Stimulated activated effector memory CD8-positive, alpha-beta T cell treated with anti-CD3 and anti-CD28 coated beads, Interleukin-12 subunit alpha, Interleukin-12 subunit beta, amount 100 ng/mL, for 72 hours (primary cell): ENCODE measurements around the gene SAMD11.

ENCODE experiments used
- ATAC-seq: fragments of 150-1000 bp; cut with Tn5 transposase; 2 replicates; pipeline ENCODE4 v1.10.0; 2021
- DNase-seq, 2 donors: peaks; one replicate each; pipeline ENCODE4 v3.0.0; 2021 to 2022; ENCODE audit warnings: low spot score in 2 of 2
- H3K27ac Mint-ChIP-seq: one replicate; pipeline ENCODE4 v1.8.0; 2022; ENCODE audit warnings: mild to moderate bottlenecking, mixed read lengths
- H3K36me3 Mint-ChIP-seq: one replicate; pipeline ENCODE4 v1.8.0; 2022; ENCODE audit warnings: mild to moderate bottlenecking, mixed read lengths
- H3K4me1 Mint-ChIP-seq: one replicate; pipeline ENCODE4 v1.8.0; 2022; ENCODE audit warnings: mixed read lengths
- H3K4me3 Mint-ChIP-seq: one replicate; pipeline ENCODE4 v1.8.0; 2022; ENCODE audit warnings: mild to moderate bottlenecking, mixed read lengths
- H3K9me3 Mint-ChIP-seq: one replicate; pipeline ENCODE4 v1.8.0; 2022; ENCODE audit warnings: mixed read lengths

Gene SAMD11

DNA sequence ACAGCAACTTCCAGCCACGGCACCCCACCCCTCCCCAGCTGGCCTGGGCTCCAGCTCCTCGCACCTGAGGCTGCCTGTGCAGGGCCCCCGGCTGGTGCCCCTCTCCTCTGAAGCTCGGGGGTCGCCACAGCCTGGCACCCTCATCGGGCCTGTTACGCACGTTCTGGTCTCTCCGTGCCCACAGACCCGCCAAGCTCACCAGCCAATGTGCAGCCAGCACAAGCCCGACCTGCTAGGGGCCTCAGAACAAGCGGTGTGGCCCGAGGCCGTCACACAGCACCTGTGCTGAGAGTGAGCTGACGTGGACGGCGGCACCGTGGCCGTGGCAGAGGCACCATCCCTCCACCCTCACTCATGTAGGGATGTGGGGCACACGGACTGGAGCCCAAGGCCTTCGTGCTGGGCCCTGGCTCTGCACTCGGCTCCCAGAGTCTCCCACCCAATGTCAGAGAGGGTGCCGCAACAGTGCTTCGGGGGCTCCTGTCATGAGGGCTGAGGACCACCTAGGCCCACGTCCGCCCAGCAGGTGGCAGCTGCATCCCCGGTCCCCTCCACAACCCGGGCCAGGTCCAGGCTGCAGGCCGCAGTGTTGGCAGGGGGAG, 4.4 kb upstream of the SAMD11 start:
- Mint-ChIP-seq H3K36me3 (peaks cover 6% of the 10 kb centered on the region), H3K27ac (no peak overlapping the region), H3K4me3 (no peak overlapping the region), H3K4me1 (peaks cover 24% of the 10 kb centered on the region), H3K9me3 (no peaks in the 10 kb centered on the region)
- no peak for DNase-seq
- ATAC-seq = no peak

DNA sequence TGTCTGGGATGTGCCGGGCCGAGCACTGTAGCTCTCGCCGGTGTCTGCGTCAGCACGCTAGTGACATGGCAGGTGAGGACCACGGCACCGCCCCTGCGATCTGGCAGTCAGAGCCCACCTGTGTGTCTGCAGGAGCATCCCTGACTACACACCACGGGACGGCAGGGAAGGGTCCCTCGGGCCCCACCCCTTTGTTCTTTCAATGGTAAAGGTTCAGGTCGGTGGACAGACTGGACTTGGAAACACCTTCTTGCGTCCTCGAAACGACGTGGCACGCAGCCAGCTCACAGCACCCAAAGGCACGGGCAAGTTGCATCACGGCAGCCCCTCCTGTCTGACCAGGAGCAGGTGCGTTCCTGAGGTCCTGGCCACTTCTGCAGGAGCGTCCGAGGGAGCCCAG, 3.7 kb upstream of the SAMD11 start:
- H3K9me3 Mint-ChIP-seq = no peaks in the 10 kb centered on the region
- H3K4me3 Mint-ChIP-seq = no peak overlapping the region
- H3K4me1 Mint-ChIP-seq = peaks cover 24% of the 10 kb centered on the region
- no peak for DNase-seq
- H3K27ac Mint-ChIP-seq = no peak overlapping the region
- ATAC-seq = no peak
- H3K36me3 Mint-ChIP-seq = peaks cover 6% of the 10 kb centered on the region

GRCh38 chr1:920521-920920, 3.2 kb upstream of the SAMD11 start:
- peaks cover 24% of the 10 kb centered on the region for H3K4me1 Mint-ChIP-seq

GRCh38 chr1:921011-921837, 2.5 kb upstream of the SAMD11 start:
- DNase-seq = no peak
- ATAC-seq = peak; percentile 64
- H3K4me1 Mint-ChIP-seq = peaks cover 24% of the 10 kb centered on the region
- no peak overlapping the region for H3K4me3 Mint-ChIP-seq
- no peak overlapping the region for H3K27ac Mint-ChIP-seq
- no peaks in the 10 kb centered on the region for H3K9me3 Mint-ChIP-seq
- peaks cover 6% of the 10 kb centered on the region for H3K36me3 Mint-ChIP-seq

More at GRCh38 chr1:920521-920920, 3.2 kb upstream of the SAMD11 start:
- no peaks in the 10 kb centered on the region for H3K9me3 Mint-ChIP-seq
- DNase-seq (no peak), ATAC-seq (no peak)
- H3K36me3 Mint-ChIP-seq = peaks cover 6% of the 10 kb centered on the region
- no peak overlapping the region for H3K4me3 Mint-ChIP-seq
- H3K27ac Mint-ChIP-seq = no peak overlapping the region

- Mint-ChIP-seq H3K4me3 (peak overlapping the region; percentile 43), H3K36me3 (peaks cover 6% of the 10 kb centered on the region), H3K27ac (no peak overlapping the region), H3K4me1 (peaks cover 24% of the 10 kb centered on the region), H3K9me3 (no peaks in the 10 kb centered on the region)
- DNase-seq (no peak), ATAC-seq (no peak)
Measured at GRCh38 chr1:923991-924655, 400 bp downstream of the SAMD11 start.

DNA sequence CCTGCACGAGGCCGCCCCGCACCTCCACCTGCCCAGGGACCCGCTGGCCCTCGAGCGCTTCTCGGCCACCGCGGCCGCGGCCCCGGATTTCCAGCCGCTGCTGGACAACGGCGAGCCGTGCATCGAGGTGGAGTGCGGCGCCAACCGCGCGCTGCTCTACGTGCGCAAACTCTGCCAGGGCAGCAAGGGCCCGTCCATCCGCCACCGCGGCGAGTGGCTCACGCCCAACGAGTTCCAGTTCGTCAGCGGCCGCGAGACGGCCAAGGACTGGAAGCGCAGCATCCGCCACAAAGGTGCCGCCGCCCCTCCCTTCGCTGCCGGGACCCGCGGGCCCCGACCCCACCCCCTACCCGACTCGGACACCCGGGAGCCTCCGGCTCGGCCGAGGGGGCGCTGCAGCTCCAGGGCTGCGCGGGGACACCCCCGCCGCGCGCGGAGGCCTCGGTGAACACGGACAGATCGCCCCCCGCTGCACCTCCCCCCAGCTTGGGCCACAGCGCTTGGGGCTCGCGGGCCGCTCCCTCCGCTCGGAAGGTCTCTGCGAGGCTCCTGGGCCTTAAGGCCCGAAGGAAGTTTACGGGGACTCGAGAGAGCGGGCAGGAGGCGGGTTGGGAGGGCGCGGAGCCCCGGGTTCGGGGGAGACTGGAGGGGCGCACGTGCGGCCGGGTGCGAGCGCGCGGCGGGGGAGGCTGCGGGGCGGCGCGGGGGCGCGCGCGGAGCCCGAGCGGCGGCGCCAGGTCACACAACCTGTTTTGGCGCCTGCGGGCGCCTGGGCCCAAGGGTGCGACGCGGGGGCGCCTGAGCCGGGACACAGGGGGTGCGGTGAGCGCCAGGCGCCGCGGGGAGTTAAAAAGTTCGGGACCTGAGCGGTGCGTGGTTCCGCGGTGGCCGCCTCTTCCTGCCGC, 1.2 kb downstream of the SAMD11 start:
- no peak for ATAC-seq
- peaks cover 24% of the 10 kb centered on the region for H3K4me1 Mint-ChIP-seq

GRCh38 chr1:925561-926421, 2.1 kb downstream of the SAMD11 start:
- no peak for DNase-seq
- peak overlapping the region; percentile 43 for H3K4me3 Mint-ChIP-seq

More for the DNA sequence above, 1.2 kb downstream of the SAMD11 start:
- DNase-seq = no peak
- Mint-ChIP-seq H3K36me3 (peaks cover 6% of the 10 kb centered on the region), H3K4me3 (peak overlapping the region; percentile 43), H3K27ac (no peak overlapping the region), H3K9me3 (no peaks in the 10 kb centered on the region)

GRCh38 chr1:927234-927633, 3.5 kb downstream of the SAMD11 start:
- Mint-ChIP-seq H3K27ac (no peak overlapping the region), H3K9me3 (no peaks in the 10 kb centered on the region), H3K4me3 (no peak overlapping the region), H3K36me3 (no peaks in the 10 kb centered on the region), H3K4me1 (peaks cover 15% of the 10 kb centered on the region)
- ATAC-seq (no peak), DNase-seq (no peak)

More at GRCh38 chr1:925561-926421, 2.1 kb downstream of the SAMD11 start:
- Mint-ChIP-seq H3K9me3 (no peaks in the 10 kb centered on the region), H3K27ac (no peak overlapping the region), H3K4me1 (peaks cover 16% of the 10 kb centered on the region), H3K36me3 (peaks cover 6% of the 10 kb centered on the region)
- ATAC-seq = no peak

- H3K4me3 Mint-ChIP-seq = no peak overlapping the region
- no peak for ATAC-seq
Measured at GRCh38 chr1:927748-928147, 4.0 kb downstream of the SAMD11 start.

GRCh38 chr1:928825-929661, 5.3 kb downstream of the SAMD11 start:
- Mint-ChIP-seq H3K9me3 (no peaks in the 10 kb centered on the region), H3K36me3 (no peaks in the 10 kb centered on the region), H3K27ac (no peak overlapping the region), H3K4me3 (no peak overlapping the region), H3K4me1 (peaks cover 9% of the 10 kb centered on the region)
- ATAC-seq (no peak), DNase-seq (no peak)

More at GRCh38 chr1:927748-928147, 4.0 kb downstream of the SAMD11 start:
- no peaks in the 10 kb centered on the region for H3K9me3 Mint-ChIP-seq
- H3K36me3 Mint-ChIP-seq = no peaks in the 10 kb centered on the region
- no peak for DNase-seq
- peaks cover 15% of the 10 kb centered on the region for H3K4me1 Mint-ChIP-seq
- no peak overlapping the region for H3K27ac Mint-ChIP-seq

GRCh38 chr1:929712-930632, 6.2 kb downstream of the SAMD11 start:
- no peaks in the 10 kb centered on the region for H3K9me3 Mint-ChIP-seq
- no peak overlapping the region for H3K4me3 Mint-ChIP-seq
- ATAC-seq (no peak), DNase-seq (no peak)
- H3K4me1 Mint-ChIP-seq = peaks cover 9% of the 10 kb centered on the region
- H3K27ac Mint-ChIP-seq = no peak overlapping the region
- H3K36me3 Mint-ChIP-seq = no peaks in the 10 kb centered on the region

DNA sequence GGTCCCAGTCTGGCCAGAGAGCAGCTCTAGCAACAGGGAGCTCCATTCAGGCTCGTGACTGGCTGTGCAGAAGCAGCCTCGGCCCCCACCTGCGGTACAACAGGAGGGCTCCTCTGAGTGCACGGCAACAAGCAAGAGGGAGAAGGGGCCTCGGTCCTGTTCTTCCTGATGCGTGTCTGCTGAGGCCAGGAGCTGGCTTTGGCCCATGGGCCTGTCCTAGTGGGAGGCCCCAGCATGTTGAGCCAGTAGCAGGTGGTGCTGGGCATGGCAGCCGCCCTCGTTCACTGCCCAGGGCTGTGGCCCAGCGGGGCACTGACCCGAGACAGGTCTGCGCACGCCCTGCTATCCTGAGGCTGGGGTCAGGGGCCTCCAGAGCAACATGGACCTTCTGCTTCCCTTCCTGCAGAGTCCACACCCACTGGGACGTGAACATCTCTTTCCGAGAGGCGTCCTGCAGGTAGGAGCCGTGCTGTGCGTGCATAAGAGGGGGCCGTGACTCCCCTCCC, 7.0 kb downstream of the SAMD11 start:
- ATAC-seq (no peak), DNase-seq (no peak)
- Mint-ChIP-seq H3K9me3 (no peaks in the 10 kb centered on the region), H3K36me3 (no peaks in the 10 kb centered on the region), H3K27ac (no peak overlapping the region), H3K4me1 (peaks cover 9% of the 10 kb centered on the region), H3K4me3 (no peak overlapping the region)
